Stimulated activated CD8-positive, alpha-beta memory T cell treated with anti-CD3 and anti-CD28 coated beads, Interleukin-7, amount 100 ng/mL, for 48 hours (primary cell): ENCODE results near the gene NAV1.
"Not testable (repeated sequence)": the region's sequence is repeated elsewhere in the genome, so short reads cannot be mapped to it uniquely, and the experiment has no call there.

Experiments
- DNase-seq, 2 donors: peaks; one replicate each; pipeline ENCODE4 v3.0.0-alpha.2; 2020; ENCODE audit warnings: low read depth in 1 of 2; ENCODE audit errors: extremely low read depth in 1 of 2

NAV1 gene

GRCh38 chr1:201542309-201543035 is 3.5 kb downstream of the NAV1 start:
- DNase-seq: no peak

- DNase-seq: no peak
Measured at GRCh38 chr1:201543871-201544642, 5.1 kb downstream of the NAV1 start.

- DNase-seq: no peak
Measured at GRCh38 chr1:201544710-201545109, 5.8 kb downstream of the NAV1 start.

GRCh38 chr1:201545851-201546492 is 7.0 kb downstream of the NAV1 start:
- DNase-seq: no peak

- DNase-seq: not testable (repeated sequence)
Measured at GRCh38 chr1:201549522-201549921, 10.6 kb downstream of the NAV1 start.

GRCh38 chr1:201551096-201551495 is 12.2 kb downstream of the NAV1 start:
- DNase-seq: no peak

- DNase-seq: no peak
Measured at GRCh38 chr1:201551877-201552731, 13.2 kb downstream of the NAV1 start.

- DNase-seq: no peak
Measured at GRCh38 chr1:201552941-201553351, 14.0 kb downstream of the NAV1 start.

GRCh38 chr1:201553496-201554189 is 14.7 kb downstream of the NAV1 start:
- no peak for DNase-seq

- no peak for DNase-seq
Measured at GRCh38 chr1:201554190-201554600, 15.3 kb downstream of the NAV1 start.

- no peak for DNase-seq
Measured at GRCh38 chr1:201554789-201555592, 16.1 kb downstream of the NAV1 start.

- DNase-seq: no peak
Measured at GRCh38 chr1:201555593-201555945, 16.6 kb downstream of the NAV1 start.

GRCh38 chr1:201556841-201557571 is 18.1 kb downstream of the NAV1 start:
- no peak for DNase-seq

GRCh38 chr1:201557572-201557958 is 18.6 kb downstream of the NAV1 start:
- DNase-seq: no peak

GRCh38 chr1:201559679-201560162 is 20.8 kb downstream of the NAV1 start:
- DNase-seq: peak; percentile 44 to 45

GRCh38 chr1:201560328-201561194 is 21.6 kb downstream of the NAV1 start:
- DNase-seq: no peak

- no peak for DNase-seq
Measured at GRCh38 chr1:201561195-201561564, 22.3 kb downstream of the NAV1 start.

- DNase-seq: no peak
Measured at GRCh38 chr1:201561601-201562000, 22.7 kb downstream of the NAV1 start.
